Osteoblast (primary cell): ENCODE results near the gene SELENOP. TPM values are rescaled to one million over a fixed set of nuclear protein-coding genes. Genes with fewer than 3 reads are reported as not detected.

Experiments
- DNase-seq: peaks from one replicate; pipeline ENCODE4 v3.0.0; 2011; ENCODE audit warnings: low spot score, mixed read lengths; ENCODE audit not compliant: insufficient read length; ENCODE audit errors: missing footprints
- H2AFZ ChIP-seq: 2 replicates; pipeline ENCODE4 v1.6.0; 2011; ENCODE audit warnings: mild to moderate bottlenecking, low read length
- H3K27ac ChIP-seq: 2 replicates; pipeline ENCODE4 v1.5.1; 2011; ENCODE audit warnings: mild to moderate bottlenecking, low read depth, low read length, moderate library complexity
- H3K27me3 ChIP-seq: 2 replicates; pipeline ENCODE4 v1.6.0; 2012; ENCODE audit warnings: mild to moderate bottlenecking, control low read depth, inconsistent platforms, low read length, moderate library complexity; ENCODE audit not compliant: insufficient read depth
- H3K36me3 ChIP-seq: 2 replicates; pipeline ENCODE4 v1.5.1; 2011; ENCODE audit warnings: mild to moderate bottlenecking, low read length, control low read depth, moderate library complexity; ENCODE audit not compliant: insufficient read depth
- H3K4me1 ChIP-seq: 2 replicates; pipeline ENCODE4 v1.5.1; 2011; ENCODE audit warnings: mild to moderate bottlenecking, low read length, control low read depth, moderate library complexity; ENCODE audit not compliant: insufficient read depth
- H3K4me2 ChIP-seq: 2 replicates; pipeline ENCODE4 v1.6.0; 2011; ENCODE audit warnings: mild to moderate bottlenecking, low read length; ENCODE audit not compliant: insufficient read depth
- H3K4me3 ChIP-seq: fragments of 200-600 bp; sonication (generic); 3 replicates; pipeline ENCODE4 v1.5.1; 2012; ENCODE audit warnings: mild to moderate bottlenecking, low read length, inconsistent platforms; ENCODE audit not compliant: insufficient read depth
- H3K79me2 ChIP-seq: 2 replicates; pipeline ENCODE4 v1.6.0; 2012; ENCODE audit warnings: mild to moderate bottlenecking, low read length, control low read depth, inconsistent platforms; ENCODE audit not compliant: insufficient read depth
- H3K9me3 ChIP-seq: 2 replicates; pipeline ENCODE4 v1.5.1; 2011; ENCODE audit warnings: low read depth, low read length, control low read depth
- H4K20me1 ChIP-seq: 2 replicates; pipeline ENCODE4 v1.6.0; 2012; ENCODE audit warnings: mild to moderate bottlenecking, low read length, control low read depth; ENCODE audit not compliant: insufficient read depth
- CTCF ChIP-seq: IDR thresholded peaks from 2 replicates; pipeline ENCODE4 v1.5.1; 2011; ENCODE audit warnings: mild to moderate bottlenecking, low read depth, low read length, moderate library complexity; ENCODE audit errors: extremely low read depth
- total RNA-seq: library from RNA; depleted of rRNA; stranded (reverse); fragments of >200 nt; gene quantifications from 2 replicates; pipeline ENCODE4 v1.2.3, GENCODE V29; 2012

The SELENOP gene
- total RNA-seq, result 171 and 198 TPM in 2 replicates

DNA sequence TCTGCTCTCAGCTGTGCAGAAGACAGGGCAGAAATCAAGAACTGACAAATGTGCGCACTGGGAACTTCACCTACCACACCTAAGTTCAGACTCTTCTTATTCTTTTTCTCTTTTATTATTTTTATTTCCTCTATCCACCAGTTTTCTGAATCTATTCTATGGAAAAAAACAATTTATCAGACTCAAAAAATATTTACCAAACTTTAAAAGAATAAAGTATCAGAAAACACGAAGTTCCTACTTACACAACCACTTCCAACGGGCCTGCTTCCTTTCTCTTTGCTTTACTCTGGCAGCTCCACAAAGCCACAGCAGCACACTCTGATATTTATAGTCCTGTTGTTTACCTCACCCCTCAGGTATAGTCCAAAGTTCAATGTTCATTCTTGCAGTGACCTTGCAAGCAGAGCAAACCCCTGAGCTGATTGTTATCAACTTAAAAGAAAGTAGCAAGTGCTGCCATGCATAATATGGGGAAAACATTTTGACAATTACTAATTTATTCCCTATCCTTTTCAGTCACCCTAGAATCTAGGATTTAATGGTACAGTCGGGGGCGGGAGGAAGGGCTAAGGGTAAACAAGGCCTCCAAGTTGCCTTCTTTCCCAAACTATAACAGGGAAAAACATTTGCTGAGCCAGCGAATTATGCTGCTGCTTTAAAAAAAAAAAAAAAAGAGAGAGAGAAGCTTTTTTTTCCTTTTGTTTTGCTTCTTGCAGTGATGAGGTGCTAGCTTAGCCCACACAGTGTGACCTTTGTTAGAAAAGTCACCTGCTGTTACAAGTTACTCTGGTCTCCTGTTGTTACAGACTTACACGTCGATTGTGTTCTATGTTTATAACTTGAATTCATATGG lies at the start of gene SELENOP:
SELENOP (minus strand) TSS at position 302 of the 856 bp plus-strand sequence. CDS start 3,539 bp downstream, outside the sequence.
- Histone ChIP-seq H3K4me1 (peaks cover 12% of the 10 kb centered on the region), H3K4me3 (peak within 1 kb of the TSS; percentile 59), H3K79me2 (no peaks in the 10 kb centered on the region), H3K9me3 (no peaks in the 10 kb centered on the region), H3K27ac (no peak within 1 kb of the TSS), H3K27me3 (no peaks in the 10 kb centered on the region), H3K36me3 (no peaks in the 10 kb centered on the region), H3K4me2 (peak within 1 kb of the TSS; percentile 77), H2AFZ (peak within 1 kb of the TSS; percentile 91), H4K20me1 (no peaks in the 10 kb centered on the region)
- TF ChIP-seq CTCF, result no peak
- DNase-seq, result peak; percentile 44

GRCh38 chr5:42858687-42859086 lies 47.0 kb upstream of the SELENOP start:
- no peak for DNase-seq
- Histone ChIP-seq H2AFZ (peak overlapping the region; percentile 88), H3K4me1 (peaks cover 9% of the 10 kb centered on the region), H3K4me3 (peak overlapping the region; percentile 44), H4K20me1 (no peaks in the 10 kb centered on the region), H3K79me2 (no peaks in the 10 kb centered on the region), H3K27ac (no peak overlapping the region), H3K27me3 (no peaks in the 10 kb centered on the region), H3K9me3 (no peaks in the 10 kb centered on the region), H3K36me3 (no peaks in the 10 kb centered on the region), H3K4me2 (peak overlapping the region; percentile 45)
- no peak for TF ChIP-seq CTCF

GRCh38 chr5:42858031-42858643 lies 46.4 kb upstream of the SELENOP start:
- Histone ChIP-seq H3K27ac (no peak overlapping the region), H3K36me3 (no peaks in the 10 kb centered on the region), H3K4me1 (peaks cover 9% of the 10 kb centered on the region), H3K4me2 (peak overlapping the region; percentile 45), H2AFZ (peak overlapping the region; percentile 88), H3K4me3 (no peak overlapping the region), H3K79me2 (no peaks in the 10 kb centered on the region), H3K27me3 (no peaks in the 10 kb centered on the region), H3K9me3 (no peaks in the 10 kb centered on the region), H4K20me1 (no peaks in the 10 kb centered on the region)
- peak; percentile 59 for DNase-seq
- TF ChIP-seq CTCF, result no peak

DNA sequence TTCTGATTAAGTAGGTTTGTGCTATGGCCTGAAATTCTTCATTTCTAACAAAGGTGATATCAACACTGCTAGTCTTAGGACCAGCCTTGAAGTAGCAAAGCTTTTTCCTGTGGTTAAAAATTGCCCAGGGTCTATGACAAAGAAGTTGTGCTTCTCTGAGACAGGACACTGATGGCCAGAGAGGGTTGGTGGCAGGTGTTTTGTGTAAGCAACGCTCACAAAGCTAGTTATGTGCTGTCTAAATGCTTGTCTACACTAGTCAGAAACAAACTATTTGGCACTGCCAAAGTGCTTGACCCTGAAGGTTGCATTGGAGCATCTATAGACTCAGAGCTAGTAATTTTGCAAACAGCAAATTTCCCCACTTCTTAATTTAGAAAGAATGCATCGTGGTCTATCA lies 44.1 kb upstream of the SELENOP start:
- Histone ChIP-seq H4K20me1 (no peaks in the 10 kb centered on the region), H3K79me2 (no peaks in the 10 kb centered on the region)

More for the DNA sequence above, 44.1 kb upstream of the SELENOP start:
- no peaks in the 10 kb centered on the region for H3K36me3 ChIP-seq
- H3K27ac ChIP-seq, result no peak overlapping the region
- no peak overlapping the region for H2AFZ ChIP-seq
- TF ChIP-seq CTCF, result no peak
- H3K4me3 ChIP-seq, result no peak overlapping the region
- no peaks in the 10 kb centered on the region for H3K9me3 ChIP-seq
- H3K4me1 ChIP-seq, result peaks cover 9% of the 10 kb centered on the region
- H3K27me3 ChIP-seq, result no peaks in the 10 kb centered on the region
- DNase-seq, result no peak
- no peak overlapping the region for H3K4me2 ChIP-seq
